ENCODE measurements around the gene ICA1. TPM values are rescaled to one million over a fixed set of nuclear protein-coding genes. Genes with fewer than 3 reads are reported as not detected.

Gene ICA1
- total RNA-seq, 1 donor from 2014 or later: 28.4 TPM

- DNase-seq (ENCODE audit: low read depth in 2 of 2): peak in 1 of 2 donors; percentile 59
These were observed 100.6 kb downstream of the ICA1 start for GRCh38 chr7:8161364-8161828.

- peak in 1 of 2 donors; percentile 52 for DNase-seq (ENCODE audit: low read depth in 2 of 2)
These were observed 101.1 kb downstream of the ICA1 start for GRCh38 chr7:8160779-8161345.

- DNase-seq (ENCODE audit: low read depth in 2 of 2): no peak
These were observed 101.7 kb downstream of the ICA1 start for GRCh38 chr7:8160250-8160649.

DNA sequence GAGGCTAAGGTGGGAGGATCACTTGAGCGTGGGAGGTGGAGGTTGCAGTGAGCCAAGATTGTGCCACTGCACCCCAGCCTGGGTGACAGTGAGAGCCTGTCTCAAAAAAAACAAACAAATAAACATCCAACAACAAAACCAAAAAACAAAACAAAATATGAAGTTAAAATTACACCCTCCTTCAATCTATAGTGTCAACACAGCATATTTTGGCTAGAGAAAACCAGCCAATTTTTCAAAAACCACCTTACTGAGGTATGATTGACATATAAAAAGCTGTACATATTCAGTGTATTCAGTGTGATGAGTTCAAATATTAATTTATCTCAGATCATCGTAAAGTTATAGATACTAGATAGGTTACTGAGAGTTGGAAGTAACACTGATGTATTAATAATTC, 102.4 kb downstream of the ICA1 start:
- DNase-seq (ENCODE audit: low read depth in 2 of 2): no peak

DNA sequence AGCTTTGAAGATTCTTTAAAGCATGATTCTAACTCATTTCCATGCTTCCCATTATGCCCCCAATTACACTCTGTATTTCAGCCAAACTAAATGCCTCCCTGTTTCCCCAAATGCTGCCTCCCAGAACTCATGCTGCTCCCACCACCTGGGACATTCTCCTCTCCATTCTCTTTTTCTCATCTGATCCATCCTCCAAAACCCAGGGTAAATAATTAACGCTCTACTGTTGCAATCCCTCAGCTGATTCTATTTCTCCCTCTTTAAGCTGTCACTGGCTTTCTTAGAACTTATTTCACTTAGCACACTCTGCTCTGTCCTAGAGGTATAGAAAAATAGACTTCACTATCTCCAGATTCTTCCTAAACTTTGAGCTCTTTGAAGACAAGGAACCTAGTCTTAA, 104.7 kb downstream of the ICA1 start:
- DNase-seq (ENCODE audit: low read depth in 2 of 2): no peak

- no peak for DNase-seq (ENCODE audit: low read depth in 2 of 2)
These were observed 106.1 kb downstream of the ICA1 start for GRCh38 chr7:8155836-8156235.

- DNase-seq (ENCODE audit: low read depth in 2 of 2): peak in 1 of 2 donors; percentile 12
These were observed 107.7 kb downstream of the ICA1 start for GRCh38 chr7:8154272-8154671.

DNA sequence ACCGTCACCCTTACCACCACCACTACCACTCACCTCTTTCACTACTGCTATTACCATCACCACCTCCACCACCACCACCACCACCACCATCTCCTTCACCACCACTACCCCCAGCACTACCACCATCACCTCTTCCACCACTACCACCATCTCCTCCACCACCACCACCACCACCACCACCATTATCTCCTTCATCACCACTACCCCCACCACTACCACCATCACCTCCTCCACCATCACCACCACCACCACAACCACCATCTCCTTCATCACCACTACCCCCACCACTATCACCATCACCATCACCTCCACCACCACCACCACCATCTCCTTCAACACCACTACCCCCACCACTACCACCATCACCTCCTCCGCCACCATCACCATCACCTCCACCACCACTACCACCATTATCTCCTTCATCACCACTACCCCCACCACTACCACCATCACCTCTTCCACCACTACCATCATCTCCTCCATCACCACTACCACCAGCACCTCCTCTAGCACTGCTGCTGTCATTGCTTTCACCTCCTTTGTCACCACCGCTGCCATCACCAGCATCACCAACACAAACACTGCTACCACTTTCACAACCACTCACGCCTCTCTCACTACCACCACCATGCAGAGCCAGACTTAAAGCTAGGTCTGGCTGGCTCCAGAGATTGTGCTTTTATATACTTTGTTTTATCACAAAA, 109.3 kb downstream of the ICA1 start:
- DNase-seq (ENCODE audit: low read depth in 2 of 2): peak in 1 of 2 donors; percentile 9

DNA sequence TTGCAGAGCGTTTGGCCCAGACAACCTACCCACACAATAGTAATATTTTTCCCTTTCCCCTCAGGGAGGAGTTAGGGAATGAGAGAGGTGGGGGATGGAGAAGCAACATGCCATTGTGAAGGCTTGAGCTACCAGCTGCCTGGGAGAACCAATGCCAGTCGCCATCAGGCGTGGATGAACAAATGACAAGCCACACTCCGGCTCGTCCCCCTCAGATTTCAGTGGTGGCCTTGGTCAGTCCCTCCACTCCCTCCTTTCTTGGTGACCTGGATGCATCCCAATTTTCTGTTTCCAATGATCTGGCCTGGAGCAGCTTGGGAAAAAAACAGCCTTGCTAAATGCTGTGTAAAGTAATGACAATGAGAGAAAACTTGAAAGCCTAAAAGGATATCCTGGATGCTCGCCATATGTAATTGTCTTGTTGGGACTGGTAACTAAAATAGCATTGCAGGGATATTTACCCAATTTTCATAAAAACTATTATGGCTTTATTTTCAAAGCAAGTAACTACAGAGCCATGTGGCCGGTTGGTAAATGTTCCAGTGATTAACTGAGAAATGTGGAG, 110.7 kb downstream of the ICA1 start:
- no peak for DNase-seq (ENCODE audit: low read depth in 2 of 2)

DNA sequence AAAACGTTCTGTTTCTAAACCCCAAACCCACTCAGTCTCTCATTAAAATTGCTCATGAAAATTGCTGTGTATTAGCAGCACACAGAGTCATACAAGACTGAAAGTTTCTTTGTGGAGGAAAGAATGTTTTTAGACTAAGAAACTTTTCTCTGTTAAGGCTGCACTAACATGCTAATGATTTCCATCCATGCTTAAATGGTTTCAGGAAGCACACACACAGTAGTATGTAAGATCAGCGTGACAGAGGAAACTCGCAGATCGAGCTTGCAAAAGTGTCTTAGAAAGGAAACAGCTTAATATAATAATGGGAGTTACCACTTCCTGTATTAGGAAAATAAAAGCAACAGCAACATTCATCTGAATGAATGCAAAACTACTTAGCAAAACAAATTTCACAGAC, 112.7 kb downstream of the ICA1 start:
- DNase-seq (ENCODE audit: low read depth in 2 of 2): peak; percentile 34 to 75

- peak in 1 of 2 donors; percentile 74 for DNase-seq (ENCODE audit: low read depth in 2 of 2)
These were observed 114.1 kb downstream of the ICA1 start for GRCh38 chr7:8147760-8148463.

DNA sequence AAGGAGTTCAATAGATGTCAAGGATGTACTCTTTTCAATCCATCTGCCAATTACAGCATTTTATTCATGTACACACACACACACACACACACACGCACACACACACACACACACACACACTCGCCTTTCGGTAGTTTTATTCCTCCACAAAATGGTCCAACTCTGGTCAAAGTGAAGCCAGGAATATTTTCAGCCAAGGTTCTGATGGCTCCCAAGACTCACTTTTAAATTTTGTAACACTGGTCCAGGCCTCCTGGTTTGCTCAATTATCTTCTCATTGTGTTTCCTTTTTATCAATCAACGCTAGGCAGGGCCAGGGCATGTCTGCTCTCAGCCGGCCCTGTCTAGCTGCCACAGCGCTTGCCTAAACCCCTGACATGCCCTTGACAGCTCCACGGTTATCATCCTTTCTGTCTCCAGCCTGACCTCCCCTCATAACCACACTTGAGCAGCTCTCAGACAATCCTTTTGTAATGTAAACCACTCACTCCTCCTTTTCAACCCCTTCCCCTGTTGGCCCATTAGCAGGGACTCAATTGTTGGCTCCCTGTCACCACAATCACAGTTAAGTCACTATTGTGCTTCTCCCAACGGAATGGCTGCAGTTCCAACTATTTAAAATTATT, 115.1 kb downstream of the ICA1 start:
- no peak for DNase-seq (ENCODE audit: low read depth in 2 of 2)

- DNase-seq (ENCODE audit: low read depth in 2 of 2): no peak
These were observed 115.7 kb downstream of the ICA1 start for GRCh38 chr7:8146106-8146787.

GRCh38 chr7:8144856-8145255, 117.1 kb downstream of the ICA1 start:
- DNase-seq (ENCODE audit: low read depth in 2 of 2): no peak

GRCh38 chr7:8143151-8143874, 118.7 kb downstream of the ICA1 start:
- no peak for DNase-seq (ENCODE audit: low read depth in 2 of 2)

DNA sequence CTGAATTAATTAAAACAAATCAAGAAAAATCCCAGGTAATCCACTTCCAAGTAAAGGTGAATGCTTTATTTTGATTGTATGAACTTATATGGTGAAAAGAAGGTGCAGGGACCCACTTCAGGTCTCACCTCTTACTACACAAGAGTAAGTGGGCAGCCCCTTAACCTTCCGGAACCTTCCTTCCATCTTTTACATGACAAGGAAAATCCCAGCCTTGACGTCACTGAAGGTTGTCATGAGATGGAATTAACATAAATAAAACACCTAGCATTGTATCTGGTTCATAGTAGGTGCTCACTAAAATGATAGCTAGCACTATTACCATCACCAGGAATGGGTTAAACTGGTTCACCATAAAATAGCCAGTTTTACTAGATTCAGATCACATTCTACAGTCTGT, 119.5 kb downstream of the ICA1 start:
- no peak for DNase-seq (ENCODE audit: low read depth in 2 of 2)

DNA sequence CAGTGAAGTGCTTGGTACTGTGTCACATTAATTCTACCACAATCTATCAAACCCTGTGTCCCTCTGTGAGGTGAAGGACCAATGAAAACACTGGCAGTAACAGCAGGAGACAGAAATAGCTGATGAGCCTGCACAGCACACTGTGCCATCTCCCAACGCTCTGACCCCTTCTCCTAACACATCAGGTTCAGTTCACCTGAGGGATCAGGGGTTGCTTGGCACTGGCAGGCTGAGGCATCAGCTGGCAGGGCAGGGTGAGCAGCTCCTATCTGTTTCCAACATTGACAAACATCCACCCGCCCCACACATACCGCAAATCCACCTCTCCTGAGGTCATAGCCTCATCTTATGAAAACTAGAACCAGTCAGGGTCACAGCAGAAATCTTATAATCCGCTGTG, 120.9 kb downstream of the ICA1 start:
- no peak for DNase-seq (ENCODE audit: low read depth in 2 of 2)

- no peak for DNase-seq (ENCODE audit: low read depth in 2 of 2)
These were observed 125.8 kb downstream of the ICA1 start for GRCh38 chr7:8136051-8136730.

- no peak for DNase-seq (ENCODE audit: low read depth in 2 of 2)
These were observed 126.5 kb downstream of the ICA1 start for GRCh38 chr7:8135417-8135816.

DNA sequence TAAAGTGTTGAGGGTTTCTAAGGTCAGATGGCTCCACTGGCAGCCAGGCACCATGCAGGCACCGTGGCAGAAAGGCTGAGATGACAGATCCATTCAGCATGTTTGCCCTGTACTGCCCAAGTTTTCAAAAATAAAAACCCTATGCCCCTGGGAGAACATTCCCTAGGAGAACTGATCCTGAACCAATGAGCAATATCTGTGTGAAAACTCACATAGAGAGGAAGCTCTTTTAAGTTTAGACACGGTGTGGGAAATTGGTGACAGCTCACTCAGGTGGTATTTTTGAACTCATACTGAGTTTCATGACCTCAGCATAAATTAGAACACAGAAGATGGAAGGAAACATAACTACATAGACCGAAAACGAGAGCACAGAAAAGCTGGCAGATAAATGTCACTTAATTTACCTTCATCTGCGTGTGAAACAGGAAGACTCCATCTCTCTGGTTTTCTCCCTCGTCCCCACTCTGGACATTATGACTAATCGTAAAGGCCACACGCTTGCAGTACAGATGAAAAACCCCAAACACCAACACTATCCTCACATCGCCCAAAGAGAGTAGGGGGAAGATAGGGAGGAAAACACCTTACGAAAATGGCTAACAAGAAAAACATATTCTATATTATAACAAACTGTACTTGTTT, 127.8 kb downstream of the ICA1 start:
- no peak for DNase-seq (ENCODE audit: low read depth in 2 of 2)
